Caco-2 (cell line): ENCODE measurements around the gene HPN. TPM values are rescaled to one million over a fixed set of nuclear protein-coding genes. Genes with fewer than 3 reads are reported as not detected.

Experiments used
- BruUV-seq: library from RNA; stranded (reverse); fragments of 400-500 nt; replicated peaks from 2 replicates; lab custom pipeline; 2021; lab: Mats Ljungman, UMichigan
- CTCF ChIA-PET: fragments of 300-600 bp; sonication (Branson Sonifier 250); formaldehyde crosslinking; loops from one replicate; lab custom pipeline; 2022; ENCODE audit warnings: antibody characterized with exemption; lab: Charles Lee
- POLR2A ChIA-PET: fragments of 300-600 bp; sonication (Branson Sonifier 250); formaldehyde crosslinking; loops from one replicate; lab custom pipeline; 2022; ENCODE audit warnings: antibody characterized with exemption; lab: Charles Lee
- DNase-seq, 2 experiments: peaks; one replicate each; pipeline versions ENCODE4 v3.0.0 to v3.0.0-alpha.2; 2020 to 2022
- H3K27me3 ChIP-seq: replicated peaks from 2 replicates; pipeline ENCODE4 v1.6.0; 2011; ENCODE audit warnings: low read length; ENCODE audit not compliant: control insufficient read depth, insufficient read depth
- H3K36me3 ChIP-seq: 2 replicates; pipeline ENCODE4 v1.5.1; 2011; ENCODE audit warnings: low read length; ENCODE audit not compliant: control insufficient read depth, insufficient read depth
- H3K4me1 ChIP-seq: fragments of 250-450 bp; sonication (Bioruptor Pico); 2 replicates; pipeline ENCODE4 v1.5.1; 2020; ENCODE audit warnings: mild to moderate bottlenecking
- H3K4me3 ChIP-seq: 2 replicates; pipeline ENCODE4 v1.5.1; 2011; ENCODE audit warnings: low read depth, mild to moderate bottlenecking, control low read depth, low read length
- H3K9me3 ChIP-seq: fragments of 250-450 bp; sonication (Bioruptor Pico); 2 replicates; pipeline ENCODE4 v1.5.1; 2020; ENCODE audit warnings: mild to moderate bottlenecking, moderate library complexity
- H3K27ac Mint-ChIP-seq: one replicate; pipeline ENCODE4 v1.8.0; 2022; ENCODE audit warnings: mixed read lengths; ENCODE audit not compliant: unreplicated experiment
- H3K27me3 Mint-ChIP-seq: one replicate; pipeline ENCODE4 v1.8.0; 2022; ENCODE audit warnings: mixed read lengths; ENCODE audit not compliant: insufficient read depth, unreplicated experiment
- H3K36me3 Mint-ChIP-seq: one replicate; pipeline ENCODE4 v1.8.0; 2022; ENCODE audit warnings: mild to moderate bottlenecking, mixed read lengths; ENCODE audit not compliant: insufficient read depth, unreplicated experiment
- H3K4me1 Mint-ChIP-seq: one replicate; pipeline ENCODE4 v1.8.0; 2022; ENCODE audit warnings: low read depth, mixed read lengths; ENCODE audit not compliant: unreplicated experiment
- H3K4me3 Mint-ChIP-seq: one replicate; pipeline ENCODE4 v1.8.0; 2022; ENCODE audit warnings: mild to moderate bottlenecking, moderate library complexity, mixed read lengths; ENCODE audit not compliant: unreplicated experiment
- H3K9me3 Mint-ChIP-seq: one replicate; pipeline ENCODE4 v1.8.0; 2022; ENCODE audit warnings: mixed read lengths; ENCODE audit not compliant: unreplicated experiment
- intact Hi-C: fragments of 100-400 bp; cut with micrococcal nuclease; formaldehyde crosslinking; loops from one replicate; pipeline ENCODE4 v1.10.0; 2022; ENCODE audit not compliant: unreplicated experiment
- total RNA-seq: library from RNA; stranded (reverse); gene quantifications from 2 replicates; pipeline ENCODE4 v1.2.3, GENCODE V29; 2022
- TF ChIP-seq, protein P1 (sequence below), 2 experiments: fragments of 200-600 bp in 1 of 2; IDR thresholded peaks; 1 replicate in 1 of 2; 2 replicates in 1 of 2; pipeline versions ENCODE4 v1.5.1 to v1.8.0; 2011 to 2022; ENCODE audit warnings: antibody characterized with exemption in 1 of 2, control low read depth in 1 of 2, inconsistent platforms in 1 of 2, low read depth in 1 of 2, low read length in 1 of 2, mild to moderate bottlenecking in 1 of 2, moderate library complexity in 1 of 2; ENCODE audit not compliant: insufficient read depth in 1 of 2, severe bottlenecking in 1 of 2, unreplicated experiment in 1 of 2

Gene HPN
- total RNA-seq, 1 experiment from 2014 or later, result 20.8 TPM

GRCh38 chr19:35022460-35022859 is 19.1 kb upstream of the HPN start:
- Histone ChIP-seq H3K4me3 (no peak overlapping the region), H3K9me3 (no peaks in the 10 kb centered on the region), H3K36me3 (peaks cover 6% of the 10 kb centered on the region), H3K27me3 (no peaks in the 10 kb centered on the region), H3K4me1 (no peaks in the 10 kb centered on the region)
- POLR2A ChIA-PET, result interaction anchor here (0.6 kb wide), 1 partner anchor 12 kb away, joined by 3 read pairs; no protein-coding TSS in a partner anchor
- BruUV-seq, result no TSS peak
- CTCF ChIA-PET, result no interaction called here
- DNase-seq, result no peak
- H3K27ac Mint-ChIP-seq, result no peak overlapping the region
- no peaks in the 10 kb centered on the region for H3K9me3 Mint-ChIP-seq
- TF ChIP-seq, protein P1, sequence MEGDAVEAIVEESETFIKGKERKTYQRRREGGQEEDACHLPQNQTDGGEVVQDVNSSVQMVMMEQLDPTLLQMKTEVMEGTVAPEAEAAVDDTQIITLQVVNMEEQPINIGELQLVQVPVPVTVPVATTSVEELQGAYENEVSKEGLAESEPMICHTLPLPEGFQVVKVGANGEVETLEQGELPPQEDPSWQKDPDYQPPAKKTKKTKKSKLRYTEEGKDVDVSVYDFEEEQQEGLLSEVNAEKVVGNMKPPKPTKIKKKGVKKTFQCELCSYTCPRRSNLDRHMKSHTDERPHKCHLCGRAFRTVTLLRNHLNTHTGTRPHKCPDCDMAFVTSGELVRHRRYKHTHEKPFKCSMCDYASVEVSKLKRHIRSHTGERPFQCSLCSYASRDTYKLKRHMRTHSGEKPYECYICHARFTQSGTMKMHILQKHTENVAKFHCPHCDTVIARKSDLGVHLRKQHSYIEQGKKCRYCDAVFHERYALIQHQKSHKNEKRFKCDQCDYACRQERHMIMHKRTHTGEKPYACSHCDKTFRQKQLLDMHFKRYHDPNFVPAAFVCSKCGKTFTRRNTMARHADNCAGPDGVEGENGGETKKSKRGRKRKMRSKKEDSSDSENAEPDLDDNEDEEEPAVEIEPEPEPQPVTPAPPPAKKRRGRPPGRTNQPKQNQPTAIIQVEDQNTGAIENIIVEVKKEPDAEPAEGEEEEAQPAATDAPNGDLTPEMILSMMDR (IDR thresholded peaks at IDR 0.05; ENCODE audit: insufficient read depth in 1 of 2, low read depth in 1 of 2, low read length in 1 of 2, severe bottlenecking in 1 of 2, unreplicated experiment in 1 of 2), result no peak
- no peak overlapping the region for H3K4me3 Mint-ChIP-seq
- H3K36me3 Mint-ChIP-seq, result peaks cover 92% of the 10 kb centered on the region
- no peaks in the 10 kb centered on the region for H3K4me1 Mint-ChIP-seq
- H3K27me3 Mint-ChIP-seq, result no peaks in the 10 kb centered on the region
- intact Hi-C loops, result no loop called here

- H3K4me3 ChIP-seq, result no peak overlapping the region
- H3K4me3 Mint-ChIP-seq, result no peak overlapping the region
- no peaks in the 10 kb centered on the region for H3K27me3 ChIP-seq
- CTCF ChIA-PET, result no interaction called here
- intact Hi-C loops, result no loop called here
- TF ChIP-seq, protein P1 (IDR thresholded peaks at IDR 0.05; ENCODE audit: insufficient read depth in 1 of 2, low read depth in 1 of 2, low read length in 1 of 2, severe bottlenecking in 1 of 2, unreplicated experiment in 1 of 2), result no peak
- peaks cover 92% of the 10 kb centered on the region for H3K36me3 Mint-ChIP-seq
- no peak overlapping the region for H3K27ac Mint-ChIP-seq
- DNase-seq, result no peak
- POLR2A ChIA-PET, result no interaction called here
- no peaks in the 10 kb centered on the region for H3K9me3 ChIP-seq
- H3K4me1 Mint-ChIP-seq, result no peaks in the 10 kb centered on the region
- no peaks in the 10 kb centered on the region for H3K4me1 ChIP-seq
- peaks cover 5% of the 10 kb centered on the region for H3K36me3 ChIP-seq
- H3K27me3 Mint-ChIP-seq, result no peaks in the 10 kb centered on the region
- BruUV-seq, result no TSS peak
- H3K9me3 Mint-ChIP-seq, result no peaks in the 10 kb centered on the region
Measured at GRCh38 chr19:35023428-35023827, 18.1 kb upstream of the HPN start.

DNA sequence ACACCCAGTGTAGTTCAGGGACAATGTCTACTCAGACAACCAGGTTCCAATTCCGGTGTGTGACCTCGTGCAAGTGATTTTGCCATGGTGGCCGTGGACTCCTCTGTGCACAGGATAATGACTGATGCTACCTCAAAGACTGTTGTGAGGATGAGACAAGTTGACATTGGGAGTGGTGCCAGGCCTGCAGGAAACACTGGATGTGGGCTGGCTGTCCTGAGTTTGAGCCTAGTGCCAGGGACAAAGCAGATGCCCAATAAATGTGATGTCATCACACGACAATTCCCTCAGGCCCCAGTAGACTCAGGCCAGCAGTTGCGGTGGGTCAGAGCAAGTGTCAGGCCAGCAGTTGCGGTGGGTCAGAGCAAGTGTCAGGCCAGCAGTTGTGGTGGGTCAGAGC is 17.4 kb upstream of the HPN start:
- H3K9me3 ChIP-seq, result no peaks in the 10 kb centered on the region
- TF ChIP-seq, protein P1 (IDR thresholded peaks at IDR 0.05; ENCODE audit: insufficient read depth in 1 of 2, low read depth in 1 of 2, low read length in 1 of 2, severe bottlenecking in 1 of 2, unreplicated experiment in 1 of 2), result no peak
- ChIA-PET POLR2A (interaction anchor here (0.6 kb wide), 1 partner anchor 630 kb away, joined by 6 read pairs; no protein-coding TSS in a partner anchor), CTCF (no interaction called here)
- Mint-ChIP-seq H3K4me1 (no peaks in the 10 kb centered on the region), H3K36me3 (peaks cover 86% of the 10 kb centered on the region), H3K4me3 (no peak overlapping the region), H3K27me3 (no peaks in the 10 kb centered on the region), H3K9me3 (no peaks in the 10 kb centered on the region), H3K27ac (no peak overlapping the region)
- H3K4me3 ChIP-seq, result no peak overlapping the region
- no TSS peak for BruUV-seq
- no peaks in the 10 kb centered on the region for H3K4me1 ChIP-seq
- H3K36me3 ChIP-seq, result peaks cover 5% of the 10 kb centered on the region
- H3K27me3 ChIP-seq, result no peaks in the 10 kb centered on the region
- intact Hi-C loops, result no loop called here
- DNase-seq, result no peak
